Measurements from ENCODE around the gene CENPX.

The CENPX gene

GRCh38 chr17:82016875-82017459, 5.7 kb downstream of the CENPX start:
- no peak overlapping the region for H3K9ac ChIP-seq (ENCODE audit: low read depth, low read length)
- H3K4me1 ChIP-seq (ENCODE audit: control insufficient read depth, insufficient read depth, low read length), result no peaks in the 10 kb centered on the region
- H3K36me3 ChIP-seq (ENCODE audit: control insufficient read depth, insufficient read depth, low read length), result peaks cover 21% of the 10 kb centered on the region
- no peak overlapping the region for H3K4me3 ChIP-seq (ENCODE audit: low read depth, low read length)
- H3K27me3 ChIP-seq (ENCODE audit: control insufficient read depth, insufficient read depth, low read length), result no peaks in the 10 kb centered on the region
- H3K9me3 ChIP-seq (ENCODE audit: control insufficient read depth, insufficient read depth, low read length), result no peaks in the 10 kb centered on the region

- Histone ChIP-seq H3K4me3 (ENCODE audit: low read depth, low read length) (no peak overlapping the region), H3K4me1 (ENCODE audit: control insufficient read depth, insufficient read depth, low read length) (no peaks in the 10 kb centered on the region), H3K36me3 (ENCODE audit: control insufficient read depth, insufficient read depth, low read length) (peaks cover 21% of the 10 kb centered on the region), H3K27me3 (ENCODE audit: control insufficient read depth, insufficient read depth, low read length) (no peaks in the 10 kb centered on the region), H3K9me3 (ENCODE audit: control insufficient read depth, insufficient read depth, low read length) (no peaks in the 10 kb centered on the region), H3K9ac (ENCODE audit: low read depth, low read length) (no peak overlapping the region)
Measured at GRCh38 chr17:82016061-82016874, 6.4 kb downstream of the CENPX start.

GRCh38 chr17:82015311-82015971, 7.2 kb downstream of the CENPX start:
- peaks cover 19% of the 10 kb centered on the region for H3K36me3 ChIP-seq (ENCODE audit: control insufficient read depth, insufficient read depth, low read length)
- H3K4me1 ChIP-seq (ENCODE audit: control insufficient read depth, insufficient read depth, low read length), result no peaks in the 10 kb centered on the region
- H3K4me3 ChIP-seq (ENCODE audit: low read depth, low read length), result no peak overlapping the region
- no peaks in the 10 kb centered on the region for H3K9me3 ChIP-seq (ENCODE audit: control insufficient read depth, insufficient read depth, low read length)
- no peak overlapping the region for H3K9ac ChIP-seq (ENCODE audit: low read depth, low read length)
- H3K27me3 ChIP-seq (ENCODE audit: control insufficient read depth, insufficient read depth, low read length), result no peaks in the 10 kb centered on the region

- Histone ChIP-seq H3K9me3 (ENCODE audit: control insufficient read depth, insufficient read depth, low read length) (no peaks in the 10 kb centered on the region), H3K4me3 (ENCODE audit: low read depth, low read length) (no peak overlapping the region), H3K36me3 (ENCODE audit: control insufficient read depth, insufficient read depth, low read length) (peaks cover 19% of the 10 kb centered on the region), H3K27me3 (ENCODE audit: control insufficient read depth, insufficient read depth, low read length) (no peaks in the 10 kb centered on the region), H3K9ac (ENCODE audit: low read depth, low read length) (no peak overlapping the region), H3K4me1 (ENCODE audit: control insufficient read depth, insufficient read depth, low read length) (no peaks in the 10 kb centered on the region)
Measured at GRCh38 chr17:82014971-82015310, 7.7 kb downstream of the CENPX start.

- Histone ChIP-seq H3K9me3 (ENCODE audit: control insufficient read depth, insufficient read depth, low read length) (no peaks in the 10 kb centered on the region), H3K36me3 (ENCODE audit: control insufficient read depth, insufficient read depth, low read length) (peaks cover 19% of the 10 kb centered on the region), H3K9ac (ENCODE audit: low read depth, low read length) (no peak overlapping the region), H3K4me3 (ENCODE audit: low read depth, low read length) (no peak overlapping the region), H3K27me3 (ENCODE audit: control insufficient read depth, insufficient read depth, low read length) (no peaks in the 10 kb centered on the region), H3K4me1 (ENCODE audit: control insufficient read depth, insufficient read depth, low read length) (no peaks in the 10 kb centered on the region)
Measured at GRCh38 chr17:82014432-82014831, 8.2 kb downstream of the CENPX start.

GRCh38 chr17:82013772-82014321, 8.8 kb downstream of the CENPX start:
- no peak overlapping the region for H3K9ac ChIP-seq (ENCODE audit: low read depth, low read length)
- no peaks in the 10 kb centered on the region for H3K9me3 ChIP-seq (ENCODE audit: control insufficient read depth, insufficient read depth, low read length)
- no peaks in the 10 kb centered on the region for H3K4me1 ChIP-seq (ENCODE audit: control insufficient read depth, insufficient read depth, low read length)
- peaks cover 14% of the 10 kb centered on the region for H3K36me3 ChIP-seq (ENCODE audit: control insufficient read depth, insufficient read depth, low read length)
- H3K4me3 ChIP-seq (ENCODE audit: low read depth, low read length), result no peak overlapping the region
- H3K27me3 ChIP-seq (ENCODE audit: control insufficient read depth, insufficient read depth, low read length), result no peaks in the 10 kb centered on the region

GRCh38 chr17:82013341-82013740, 9.3 kb downstream of the CENPX start:
- no peaks in the 10 kb centered on the region for H3K4me1 ChIP-seq (ENCODE audit: control insufficient read depth, insufficient read depth, low read length)
- no peak overlapping the region for H3K4me3 ChIP-seq (ENCODE audit: low read depth, low read length)
- H3K27me3 ChIP-seq (ENCODE audit: control insufficient read depth, insufficient read depth, low read length), result no peaks in the 10 kb centered on the region
- H3K9ac ChIP-seq (ENCODE audit: low read depth, low read length), result no peak overlapping the region
- no peaks in the 10 kb centered on the region for H3K9me3 ChIP-seq (ENCODE audit: control insufficient read depth, insufficient read depth, low read length)
- H3K36me3 ChIP-seq (ENCODE audit: control insufficient read depth, insufficient read depth, low read length), result peaks cover 9% of the 10 kb centered on the region

GRCh38 chr17:82012640-82013295, 9.9 kb downstream of the CENPX start:
- peaks cover 8% of the 10 kb centered on the region for H3K36me3 ChIP-seq (ENCODE audit: control insufficient read depth, insufficient read depth, low read length)

GRCh38 chr17:82012261-82012639, 10.4 kb downstream of the CENPX start:
- H3K27me3 ChIP-seq (ENCODE audit: control insufficient read depth, insufficient read depth, low read length), result no peaks in the 10 kb centered on the region
- H3K36me3 ChIP-seq (ENCODE audit: control insufficient read depth, insufficient read depth, low read length), result peaks cover 5% of the 10 kb centered on the region
- no peak overlapping the region for H3K9ac ChIP-seq (ENCODE audit: low read depth, low read length)
- no peaks in the 10 kb centered on the region for H3K9me3 ChIP-seq (ENCODE audit: control insufficient read depth, insufficient read depth, low read length)
- H3K4me1 ChIP-seq (ENCODE audit: control insufficient read depth, insufficient read depth, low read length), result no peaks in the 10 kb centered on the region
- no peak overlapping the region for H3K4me3 ChIP-seq (ENCODE audit: low read depth, low read length)

More at GRCh38 chr17:82012640-82013295, 9.9 kb downstream of the CENPX start:
- Histone ChIP-seq H3K27me3 (ENCODE audit: control insufficient read depth, insufficient read depth, low read length) (no peaks in the 10 kb centered on the region), H3K9me3 (ENCODE audit: control insufficient read depth, insufficient read depth, low read length) (no peaks in the 10 kb centered on the region), H3K4me3 (ENCODE audit: low read depth, low read length) (no peak overlapping the region), H3K9ac (ENCODE audit: low read depth, low read length) (no peak overlapping the region), H3K4me1 (ENCODE audit: control insufficient read depth, insufficient read depth, low read length) (no peaks in the 10 kb centered on the region)

GRCh38 chr17:82011617-82012187, 11.0 kb downstream of the CENPX start:
- Histone ChIP-seq H3K9ac (ENCODE audit: low read depth, low read length) (no peak overlapping the region), H3K4me3 (ENCODE audit: low read depth, low read length) (no peak overlapping the region), H3K4me1 (ENCODE audit: control insufficient read depth, insufficient read depth, low read length) (no peaks in the 10 kb centered on the region), H3K36me3 (ENCODE audit: control insufficient read depth, insufficient read depth, low read length) (peaks cover 4% of the 10 kb centered on the region), H3K9me3 (ENCODE audit: control insufficient read depth, insufficient read depth, low read length) (no peaks in the 10 kb centered on the region), H3K27me3 (ENCODE audit: control insufficient read depth, insufficient read depth, low read length) (no peaks in the 10 kb centered on the region)
